Fibroblast of skin of scalp (primary cell): ENCODE results near the gene BCAS3.
"Not testable (repeated sequence)": the region's sequence is repeated elsewhere in the genome, so short reads cannot be mapped to it uniquely, and the experiment has no call there.

Source experiments
- DNase-seq: peaks from one replicate; pipeline ENCODE4 v3.0.0-alpha.2; 2013

The BCAS3 gene

DNA sequence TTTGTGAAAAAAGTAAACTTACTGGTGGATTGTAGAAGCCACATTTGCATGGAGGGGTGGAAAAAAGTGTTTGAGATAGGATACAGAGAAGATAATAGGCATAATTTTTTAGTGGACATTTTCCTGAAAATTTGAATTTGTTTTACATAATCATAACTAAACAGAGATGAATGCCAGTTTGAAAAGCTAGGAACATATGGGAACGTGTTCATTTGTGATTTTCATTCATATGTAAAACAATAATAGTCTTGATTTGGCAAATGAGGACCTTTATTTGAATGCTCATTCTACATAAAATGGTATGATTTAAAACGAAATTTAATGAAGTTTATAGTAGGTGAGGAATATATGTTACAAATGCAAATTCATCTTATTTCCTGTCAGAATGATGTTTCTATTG is 263.9 kb downstream of the BCAS3 start:
- no peak for DNase-seq

DNA sequence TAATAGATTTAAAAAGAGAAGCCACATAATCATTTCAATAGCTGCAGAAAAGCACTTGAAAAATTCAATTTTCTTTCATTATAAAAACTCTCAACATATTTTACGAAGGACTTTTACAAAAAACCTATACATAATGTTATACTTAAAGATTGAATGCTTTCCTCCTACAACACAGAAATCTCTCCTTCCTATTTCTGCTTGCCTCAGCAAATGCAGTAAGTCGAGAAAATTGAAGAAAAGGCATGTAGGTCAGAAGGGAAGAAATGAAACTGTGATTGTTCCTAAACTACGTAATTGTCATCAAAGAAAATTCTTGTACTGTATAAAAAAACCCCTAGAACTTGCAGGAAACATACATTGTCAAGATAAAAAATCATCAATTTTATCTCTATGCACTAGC is 267.1 kb downstream of the BCAS3 start:
- DNase-seq = no peak

- DNase-seq = peak; percentile 25
These were observed 269.4 kb downstream of the BCAS3 start for GRCh38 chr17:60947100-60947499.

DNA sequence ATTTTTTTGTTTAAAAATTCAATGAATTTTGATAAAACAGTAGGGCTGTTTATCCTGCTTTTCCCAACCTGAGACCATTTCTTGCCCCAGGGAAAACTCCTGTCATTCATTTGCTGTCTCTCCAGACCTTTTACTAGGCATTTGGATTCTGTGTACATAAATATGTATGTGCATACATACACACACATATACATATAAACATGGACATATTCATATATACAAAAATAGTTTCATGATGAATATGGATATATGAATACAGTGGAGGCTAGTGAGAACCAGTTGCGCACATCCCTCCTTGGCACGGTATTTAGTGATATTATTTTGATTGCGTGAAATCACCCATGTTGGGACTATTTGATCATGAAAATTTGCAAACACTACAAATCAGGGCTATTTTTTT is 269.9 kb downstream of the BCAS3 start:
- no peak for DNase-seq

GRCh38 chr17:60952747-60953146 is 275.1 kb downstream of the BCAS3 start:
- DNase-seq = no peak

- DNase-seq = no peak
These were observed 281.4 kb downstream of the BCAS3 start for GRCh38 chr17:60959011-60959410.

GRCh38 chr17:60959696-60960095 is 282.0 kb downstream of the BCAS3 start:
- DNase-seq = no peak

DNA sequence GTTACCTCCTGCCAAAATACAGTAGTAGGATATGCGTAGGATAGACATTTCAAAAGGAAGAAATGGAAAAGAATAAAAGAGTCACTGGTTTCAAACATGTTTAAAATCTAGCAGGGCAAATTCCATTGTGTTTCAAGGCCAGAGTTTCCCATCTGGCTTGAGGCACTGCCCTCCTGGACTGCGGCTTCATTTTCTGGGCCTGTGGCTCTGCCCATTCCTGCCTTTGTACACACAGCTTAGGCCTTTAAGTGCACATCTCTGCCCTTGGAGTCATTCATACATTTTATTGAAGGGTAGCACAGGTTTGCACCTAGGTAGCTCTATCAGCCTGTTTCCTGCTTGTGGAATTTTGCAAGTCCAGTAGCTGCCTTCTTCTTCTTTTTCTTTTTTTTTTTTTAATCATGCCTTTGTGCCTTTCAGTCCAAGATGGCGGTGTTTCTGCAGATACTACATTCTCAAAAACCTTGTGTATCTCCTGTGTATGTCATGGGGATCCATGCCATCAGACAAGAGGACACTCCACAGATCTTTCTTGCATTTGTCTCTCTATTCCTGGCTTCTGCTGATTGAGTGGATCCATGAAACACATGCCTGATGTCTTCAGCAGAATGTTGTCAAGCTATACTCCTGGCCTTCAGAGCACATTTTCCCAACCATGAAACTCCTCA is 282.9 kb downstream of the BCAS3 start:
- DNase-seq = no peak

- DNase-seq = no peak
These were observed 286.5 kb downstream of the BCAS3 start for GRCh38 chr17:60964160-60964559.

GRCh38 chr17:60968266-60968665 is 290.6 kb downstream of the BCAS3 start:
- DNase-seq = no peak

DNA sequence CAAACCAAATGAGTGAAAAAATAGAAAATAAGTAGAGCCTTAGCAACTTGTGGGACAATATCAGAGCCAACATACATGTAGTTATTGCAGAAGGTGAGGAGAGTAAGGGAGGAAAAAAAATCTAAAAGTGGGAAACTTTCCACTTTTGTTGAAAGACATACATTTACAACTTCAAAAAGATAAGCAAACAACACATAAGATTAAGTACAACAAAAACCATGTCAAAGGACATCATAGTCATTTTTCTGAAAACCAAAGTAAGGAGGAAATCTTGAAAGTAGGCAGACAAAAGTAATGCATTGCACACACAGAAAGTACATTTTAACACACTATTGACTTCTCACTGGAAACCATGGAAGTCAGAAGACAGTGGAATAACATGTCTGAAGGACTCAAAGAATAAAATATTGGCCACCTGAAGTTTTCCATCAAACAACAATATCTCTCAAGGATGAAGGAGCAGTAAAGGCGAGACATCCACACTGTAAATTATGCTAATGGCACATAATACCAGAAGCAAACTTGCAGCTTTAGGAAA is 291.9 kb downstream of the BCAS3 start:
- DNase-seq = no peak

DNA sequence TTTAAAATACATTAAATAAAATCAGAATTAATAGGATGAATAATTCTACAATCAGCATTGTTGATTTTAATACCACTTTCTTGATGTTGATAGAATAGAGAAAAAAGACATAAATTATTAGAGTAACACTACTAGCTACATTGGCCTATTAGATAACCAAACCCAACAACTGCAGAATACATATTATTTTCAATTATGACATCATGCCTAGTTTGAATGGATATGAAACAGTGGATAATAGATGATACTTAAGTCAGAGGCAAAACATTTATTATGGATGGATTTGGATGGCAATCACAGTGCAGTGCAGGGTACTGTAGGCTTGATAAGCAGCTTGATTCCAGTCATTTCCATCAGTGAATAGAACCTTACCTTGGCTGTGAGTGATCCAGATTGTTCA is 293.1 kb downstream of the BCAS3 start:
- no peak for DNase-seq

GRCh38 chr17:60971515-60972369 is 294.1 kb downstream of the BCAS3 start:
- peak; percentile 46 for DNase-seq

- DNase-seq = not testable (repeated sequence)
These were observed 299.2 kb downstream of the BCAS3 start for GRCh38 chr17:60976861-60977260.

DNA sequence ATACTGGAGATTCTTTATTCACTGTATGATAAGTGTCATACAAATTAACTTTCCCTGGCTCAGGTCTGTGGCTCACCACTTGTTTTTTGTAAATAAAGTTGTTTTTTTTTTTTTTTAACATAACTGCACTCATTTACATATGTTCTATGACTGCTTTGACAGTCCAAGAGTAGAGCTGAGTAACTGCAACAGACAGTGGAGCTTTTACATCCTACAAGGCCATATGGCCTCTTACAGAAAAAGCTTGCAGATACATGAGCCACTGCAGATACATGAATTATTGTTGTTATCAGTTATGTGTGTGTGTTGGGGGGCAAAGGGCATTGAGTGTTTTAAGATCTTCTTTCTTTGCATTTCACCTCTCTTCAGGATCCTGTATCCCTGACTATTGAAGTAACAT is 311.7 kb downstream of the BCAS3 start:
- no peak for DNase-seq

- no peak for DNase-seq
These were observed 312.2 kb downstream of the BCAS3 start for GRCh38 chr17:60989846-60990245.

GRCh38 chr17:60993497-60993896 is 315.8 kb downstream of the BCAS3 start:
- DNase-seq = no peak

GRCh38 chr17:60995680-60996079 is 318.0 kb downstream of the BCAS3 start:
- DNase-seq = no peak

DNA sequence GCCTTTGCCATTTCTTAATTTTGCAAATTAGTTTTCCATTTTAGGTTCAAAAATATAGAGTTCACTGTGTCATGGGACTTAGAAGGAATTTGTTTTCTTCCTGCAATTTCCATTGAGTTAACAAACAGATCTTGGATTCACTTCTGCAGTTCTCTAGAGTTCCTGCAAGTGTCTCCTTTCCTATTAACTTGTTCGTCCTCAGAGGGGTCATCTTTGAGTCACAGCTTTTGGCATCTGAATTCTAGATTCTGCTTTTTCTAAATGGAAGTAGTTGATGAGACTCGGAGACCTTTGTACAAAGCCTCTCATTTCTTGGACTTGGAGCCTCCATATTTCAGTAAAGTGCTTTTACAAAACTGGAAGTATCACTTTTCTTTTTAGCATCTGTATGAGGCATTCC is 323.3 kb downstream of the BCAS3 start:
- DNase-seq = peak; percentile 41

DNA sequence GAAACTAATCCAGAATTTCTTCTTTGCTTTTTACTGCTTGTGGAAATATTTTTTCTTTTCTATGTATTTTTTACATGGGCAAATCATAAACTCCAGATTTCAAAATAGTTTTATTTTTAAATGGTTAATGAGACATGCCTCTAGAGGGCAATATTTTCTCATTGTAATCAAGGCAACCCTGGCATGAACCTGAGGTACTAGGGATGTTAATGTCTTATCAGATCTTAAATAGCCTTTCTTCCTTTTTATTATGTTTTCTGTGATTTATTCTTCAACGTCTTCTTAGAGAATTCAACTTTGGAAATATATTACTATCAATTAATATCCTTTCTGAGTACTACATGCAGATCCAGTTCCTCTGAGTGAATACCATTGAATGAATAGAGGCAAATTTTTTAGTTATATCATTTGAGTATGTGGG is 324.7 kb downstream of the BCAS3 start:
- peak; percentile 54 for DNase-seq

GRCh38 chr17:61005358-61005757 is 327.7 kb downstream of the BCAS3 start:
- DNase-seq = no peak

GRCh38 chr17:61005958-61006357 is 328.3 kb downstream of the BCAS3 start:
- not testable (repeated sequence) for DNase-seq

- no peak for DNase-seq
These were observed 330.3 kb downstream of the BCAS3 start for GRCh38 chr17:61007980-61008379.

- peak; percentile 24 for DNase-seq
These were observed 332.0 kb downstream of the BCAS3 start for GRCh38 chr17:61009663-61010062.
